HG03439 (cell line): ENCODE results near the gene GTF2F2.
"Not testable (repeated sequence)": the region's sequence is repeated elsewhere in the genome, so short reads cannot be mapped to it uniquely, and the experiment has no call there.

Experiments used
- ATAC-seq: cut with Tn5 transposase; IDR thresholded peaks from one replicate; pipeline ENCODE4 v1.9.1; 2021; ENCODE audit warnings: mild to moderate bottlenecking, moderate library complexity; ENCODE audit not compliant: unreplicated experiment

Gene GTF2F2

GRCh38 chr13:45178349-45179162 lies 58.2 kb downstream of the GTF2F2 start:
- no peak for ATAC-seq

GRCh38 chr13:45179428-45179827 lies 59.1 kb downstream of the GTF2F2 start:
- no peak for ATAC-seq

GRCh38 chr13:45180303-45180702 lies 60.0 kb downstream of the GTF2F2 start:
- ATAC-seq: no peak

- ATAC-seq: no peak
Observed at GRCh38 chr13:45180713-45181601, 60.6 kb downstream of the GTF2F2 start.

- no peak for ATAC-seq
Observed at GRCh38 chr13:45184693-45185092, 64.4 kb downstream of the GTF2F2 start.

- ATAC-seq: no peak
Observed at GRCh38 chr13:45185286-45185685, 65.0 kb downstream of the GTF2F2 start.

- not testable (repeated sequence) for ATAC-seq
Observed at GRCh38 chr13:45189077-45189476, 68.8 kb downstream of the GTF2F2 start.

- ATAC-seq: not testable (repeated sequence)
Observed at GRCh38 chr13:45189511-45189910, 69.2 kb downstream of the GTF2F2 start.

GRCh38 chr13:45191874-45192273 lies 71.6 kb downstream of the GTF2F2 start:
- ATAC-seq: no peak

- ATAC-seq: no peak
Observed at GRCh38 chr13:45194081-45194939, 74.0 kb downstream of the GTF2F2 start.

GRCh38 chr13:45195421-45195820 lies 75.1 kb downstream of the GTF2F2 start:
- no peak for ATAC-seq

GRCh38 chr13:45196096-45196495 lies 75.8 kb downstream of the GTF2F2 start:
- no peak for ATAC-seq

- no peak for ATAC-seq
Observed at GRCh38 chr13:45196622-45197021, 76.3 kb downstream of the GTF2F2 start.

- no peak for ATAC-seq
Observed at GRCh38 chr13:45198041-45198440, 77.7 kb downstream of the GTF2F2 start.

GRCh38 chr13:45198924-45199323 lies 78.6 kb downstream of the GTF2F2 start:
- no peak for ATAC-seq

- ATAC-seq: no peak
Observed at GRCh38 chr13:45199711-45200110, 79.4 kb downstream of the GTF2F2 start.

- ATAC-seq: no peak
Observed at GRCh38 chr13:45200701-45201232, 80.5 kb downstream of the GTF2F2 start, which contains the start of gene KCTD4. Gene KCTD4, minus strand, starts transcription at chr13:45201045. Its CDS starts 6,478 bp downstream, at chr13:45194567.

- ATAC-seq: no peak
Observed at GRCh38 chr13:45205124-45205523, 84.8 kb downstream of the GTF2F2 start.

GRCh38 chr13:45206340-45206739 lies 86.0 kb downstream of the GTF2F2 start:
- no peak for ATAC-seq

- ATAC-seq: no peak
Observed at GRCh38 chr13:45207319-45207718, 87.0 kb downstream of the GTF2F2 start.

- no peak for ATAC-seq
Observed at GRCh38 chr13:45208132-45208531, 87.8 kb downstream of the GTF2F2 start.
